Calu3 (cell line): ENCODE results near the gene SPSB4. TPM values are rescaled to one million over a fixed set of nuclear protein-coding genes. Genes with fewer than 3 reads are reported as not detected.

Experiments used
- BruUV-seq: library from RNA; stranded (reverse); fragments of 400-500 nt; replicated peaks from 2 replicates; lab custom pipeline; 2021; lab: Mats Ljungman, UMichigan
- CTCF ChIA-PET: fragments of 300-600 bp; sonication (Branson Sonifier 250); formaldehyde crosslinking; loops from one replicate; lab custom pipeline; 2022; ENCODE audit warnings: antibody characterized with exemption; lab: Charles Lee
- DNase-seq: peaks from one replicate; pipeline ENCODE4 v3.0.0; 2022
- H3K27ac Mint-ChIP-seq: one replicate; pipeline ENCODE4 v1.8.0; 2022; ENCODE audit warnings: mixed read lengths; ENCODE audit not compliant: unreplicated experiment
- H3K27me3 Mint-ChIP-seq: one replicate; pipeline ENCODE4 v1.8.0; 2022; ENCODE audit warnings: mixed read lengths; ENCODE audit not compliant: unreplicated experiment
- H3K36me3 Mint-ChIP-seq: one replicate; pipeline ENCODE4 v1.8.0; 2022; ENCODE audit warnings: mild to moderate bottlenecking, moderate library complexity, mixed read lengths; ENCODE audit not compliant: insufficient read depth, unreplicated experiment
- H3K4me1 Mint-ChIP-seq: one replicate; pipeline ENCODE4 v1.8.0; 2022; ENCODE audit warnings: mild to moderate bottlenecking, low read depth, mixed read lengths; ENCODE audit not compliant: unreplicated experiment
- H3K4me3 Mint-ChIP-seq: one replicate; pipeline ENCODE4 v1.8.0; 2022; ENCODE audit warnings: mild to moderate bottlenecking, low read depth, moderate library complexity, mixed read lengths; ENCODE audit not compliant: unreplicated experiment
- H3K9me3 Mint-ChIP-seq: one replicate; pipeline ENCODE4 v1.8.0; 2022; ENCODE audit warnings: low read depth, mixed read lengths; ENCODE audit not compliant: unreplicated experiment
- CTCF ChIP-seq: fragments of 200-600 bp; IDR thresholded peaks from one replicate; pipeline ENCODE4 v1.8.0; 2022; ENCODE audit warnings: antibody characterized with exemption; ENCODE audit not compliant: unreplicated experiment
- intact Hi-C: fragments of 100-400 bp; cut with micrococcal nuclease; formaldehyde crosslinking; loops from one replicate; pipeline ENCODE4 v1.10.0; 2022; ENCODE audit not compliant: unreplicated experiment
- total RNA-seq: library from RNA; stranded (reverse); gene quantifications from 2 replicates; pipeline ENCODE4 v1.2.3, GENCODE V29; 2022

Gene SPSB4
- total RNA-seq, 1 experiment from 2014 or later = not detected

- CTCF ChIA-PET = interaction anchor here (1.1 to 1.8 kb wide), 3 partner anchors 9 to 181 kb away, joined by 3 to 4 read pairs (median 3); no protein-coding TSS in a partner anchor
- H3K9me3 Mint-ChIP-seq = no peaks in the 10 kb centered on the region
- TF ChIP-seq CTCF = no peak
- no peak overlapping the region for H3K4me3 Mint-ChIP-seq
- H3K27ac Mint-ChIP-seq = no peak overlapping the region
- no peaks in the 10 kb centered on the region for H3K4me1 Mint-ChIP-seq
- no TSS peak for BruUV-seq
- H3K27me3 Mint-ChIP-seq = peaks cover 65% of the 10 kb centered on the region
- intact Hi-C loops = no loop called here
- no peaks in the 10 kb centered on the region for H3K36me3 Mint-ChIP-seq
- DNase-seq = no peak
Observed at GRCh38 chr3:141103503-141103902, 52.4 kb downstream of the SPSB4 start.

DNA sequence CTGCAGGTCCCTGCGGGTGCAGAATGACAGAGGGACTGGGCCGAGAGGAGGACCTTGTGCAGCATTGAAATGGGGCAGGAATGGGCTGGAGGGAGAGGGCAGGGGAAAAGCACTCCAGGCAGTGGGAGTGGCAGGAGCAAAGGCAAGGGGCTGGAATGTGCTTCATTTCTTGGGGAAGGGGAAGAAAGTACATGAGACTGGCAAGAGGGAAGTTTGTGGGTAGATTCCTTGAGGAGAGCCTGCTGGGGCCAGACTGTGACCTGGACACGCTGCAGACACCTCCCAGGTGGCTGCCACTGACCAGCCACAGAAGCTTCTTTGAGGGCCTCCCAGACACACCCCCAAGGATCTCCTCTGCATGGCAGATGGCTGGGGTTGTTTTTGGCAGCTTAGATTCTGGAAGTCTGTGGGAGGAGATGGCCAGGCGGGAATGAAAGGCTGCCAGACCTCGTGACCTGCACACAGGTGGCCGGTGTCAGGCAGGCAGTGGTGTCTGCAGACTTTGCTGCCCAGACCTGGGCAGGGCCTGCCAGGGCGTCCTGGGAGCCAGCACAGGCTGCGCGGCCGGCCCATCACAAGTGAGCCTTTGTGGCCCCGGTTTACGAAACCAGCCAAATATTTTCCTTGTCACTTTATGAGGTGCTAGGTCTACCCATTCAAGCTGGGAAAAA, 53.1 kb downstream of the SPSB4 start:
- no peak overlapping the region for H3K4me3 Mint-ChIP-seq
- H3K4me1 Mint-ChIP-seq = no peaks in the 10 kb centered on the region
- no peak overlapping the region for H3K27ac Mint-ChIP-seq
- no TSS peak for BruUV-seq
- no peak for DNase-seq
- CTCF ChIA-PET = interaction anchor here (1.8 kb wide), 1 partner anchor 30 kb away, joined by 3 read pairs; no protein-coding TSS in a partner anchor
- H3K9me3 Mint-ChIP-seq = no peaks in the 10 kb centered on the region
- peaks cover 68% of the 10 kb centered on the region for H3K27me3 Mint-ChIP-seq
- intact Hi-C loops = no loop called here
- no peak for TF ChIP-seq CTCF
- H3K36me3 Mint-ChIP-seq = no peaks in the 10 kb centered on the region

DNA sequence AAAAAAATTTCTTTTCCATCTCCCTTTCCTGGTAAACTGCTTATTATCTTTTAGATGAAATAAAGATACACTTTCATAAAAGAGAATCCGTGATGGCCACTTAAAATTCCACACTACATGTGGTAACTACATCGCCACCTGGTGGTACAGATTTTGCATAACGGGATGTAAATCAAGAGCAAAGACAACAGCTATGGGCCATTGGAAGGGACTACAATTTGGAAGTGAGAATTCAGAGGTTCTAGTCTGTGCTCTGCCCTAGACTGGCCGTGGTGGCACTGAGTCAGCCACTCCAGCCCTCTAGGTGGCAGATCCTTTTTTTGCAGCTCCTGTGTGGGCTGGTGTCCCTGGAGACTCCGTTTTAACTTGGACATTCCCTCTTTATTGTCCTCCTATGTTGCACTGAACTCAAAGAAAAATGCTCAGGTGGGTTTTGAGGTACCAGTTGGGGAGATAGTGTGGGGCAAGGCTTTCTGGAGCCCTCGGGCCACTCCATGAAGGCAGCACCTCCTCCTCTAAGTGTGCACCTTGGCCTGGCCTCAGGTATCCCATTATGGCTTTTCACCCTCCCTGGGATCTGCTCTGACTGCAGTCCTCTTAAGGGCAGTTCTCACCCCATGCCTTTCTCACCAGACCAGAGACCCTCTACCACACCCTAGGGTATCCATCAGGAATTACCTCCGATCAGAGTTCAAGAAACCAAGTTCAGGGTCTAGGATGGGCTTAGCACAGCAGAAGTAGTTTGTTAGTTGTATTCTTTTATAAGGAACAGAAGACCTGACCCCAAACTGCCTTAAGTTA, 54.9 kb downstream of the SPSB4 start:
- H3K27ac Mint-ChIP-seq = no peak overlapping the region
- no peaks in the 10 kb centered on the region for H3K9me3 Mint-ChIP-seq
- BruUV-seq = no TSS peak

More for the DNA sequence above, 54.9 kb downstream of the SPSB4 start:
- Mint-ChIP-seq H3K4me1 (no peaks in the 10 kb centered on the region), H3K4me3 (no peak overlapping the region), H3K36me3 (no peaks in the 10 kb centered on the region), H3K27me3 (peaks cover 64% of the 10 kb centered on the region)
- intact Hi-C loops = loop anchor here (1.0 to 2.0 kb wide), 5 partner anchors 87 to 208 kb away; no protein-coding TSS in a partner anchor
- DNase-seq = peak; percentile 85
- peak; percentile 67 for TF ChIP-seq CTCF
- CTCF ChIA-PET = interaction anchor here (0.5 to 1.7 kb wide), 10 partner anchors 9 to 208 kb away, joined by 3 to 15 read pairs (median 4); no protein-coding TSS in a partner anchor
